GM12801 (cell line): ENCODE measurements around the gene LEMD2.

Source experiments
- CTCF ChIP-seq: IDR thresholded peaks from one replicate; pipeline ENCODE4 v1.5.1; 2011; ENCODE audit warnings: control low read depth; ENCODE audit not compliant: insufficient read length; ENCODE audit errors: extremely low read depth

Gene LEMD2

GRCh38 chr6:33815854-33816253 is 26.9 kb upstream of the LEMD2 start:
- TF ChIP-seq CTCF: no peak

GRCh38 chr6:33813990-33814985 is 25.4 kb upstream of the LEMD2 start:
- TF ChIP-seq CTCF: no peak

- no peak for TF ChIP-seq CTCF
These were observed 24.4 kb upstream of the LEMD2 start for GRCh38 chr6:33813246-33813904.

GRCh38 chr6:33812669-33813068 is 23.7 kb upstream of the LEMD2 start:
- no peak for TF ChIP-seq CTCF

- TF ChIP-seq CTCF: no peak
These were observed 20.7 kb upstream of the LEMD2 start for GRCh38 chr6:33809594-33809993.

GRCh38 chr6:33808641-33809180 is 19.8 kb upstream of the LEMD2 start:
- TF ChIP-seq CTCF: no peak

- no peak for TF ChIP-seq CTCF
These were observed 18.7 kb upstream of the LEMD2 start for GRCh38 chr6:33807606-33808005.
